ENCODE measurements around the gene DIAPH3. TPM values are rescaled to one million over a fixed set of nuclear protein-coding genes. Genes with fewer than 3 reads are reported as not detected.

The DIAPH3 gene
- total RNA-seq, 2 donors from 2014 or later, result 0.27 to 2.4 TPM

- H3K27me3 ChIP-seq (replicated peaks; ENCODE audit: insufficient read depth), result no peaks in the 10 kb centered on the region
- TF ChIP-seq CTCF (IDR thresholded peaks at IDR 0.05) (no peak), POLR2A (IDR thresholded peaks at IDR 0.05) (no peak), POLR2AphosphoS5 (IDR thresholded peaks at IDR 0.05) (no peak)
- no peak overlapping the region for H3K4me3 ChIP-seq
- no peak for DNase-seq (ENCODE audit: low spot score)
- no peaks in the 10 kb centered on the region for H3K36me3 ChIP-seq
- H3K4me1 ChIP-seq (replicated peaks), result no peaks in the 10 kb centered on the region
- 12% methylated on average over 3 of the region's 3 CpGs for WGBS
- intact Hi-C loops (cut with DNase I), result no loop called here
- H3K9me3 ChIP-seq, result no peaks in the 10 kb centered on the region
- no peak overlapping the region for H3K27ac ChIP-seq
These were observed 519.7 kb downstream of the DIAPH3 start for GRCh38 chr13:59643906-59644626.

- no peak overlapping the region for H3K27ac ChIP-seq
- H3K4me3 ChIP-seq, result no peak overlapping the region
- H3K27me3 ChIP-seq (replicated peaks; ENCODE audit: insufficient read depth), result no peaks in the 10 kb centered on the region
- intact Hi-C loops (cut with DNase I), result no loop called here
- H3K9me3 ChIP-seq, result no peaks in the 10 kb centered on the region
- H3K36me3 ChIP-seq, result no peaks in the 10 kb centered on the region
- H3K4me1 ChIP-seq (replicated peaks), result no peaks in the 10 kb centered on the region
- DNase-seq (ENCODE audit: low spot score), result no peak
- 51% methylated on average over 6 of the region's 6 CpGs for WGBS
- TF ChIP-seq POLR2AphosphoS5 (IDR thresholded peaks at IDR 0.05) (no peak), POLR2A (IDR thresholded peaks at IDR 0.05) (no peak), CTCF (IDR thresholded peaks at IDR 0.05) (no peak)
These were observed 520.3 kb downstream of the DIAPH3 start for GRCh38 chr13:59643364-59643841.

- intact Hi-C loops (cut with DNase I), result no loop called here
- no peaks in the 10 kb centered on the region for H3K27me3 ChIP-seq (replicated peaks; ENCODE audit: insufficient read depth)
- TF ChIP-seq CTCF (IDR thresholded peaks at IDR 0.05), result no peak
- TF ChIP-seq POLR2AphosphoS5 (IDR thresholded peaks at IDR 0.05), result no peak
- no peak for TF ChIP-seq POLR2A (IDR thresholded peaks at IDR 0.05)
- no peaks in the 10 kb centered on the region for H3K9me3 ChIP-seq
- WGBS, result 88% methylated on average over 1 of the region's 1 CpG
- H3K4me3 ChIP-seq, result no peak overlapping the region
- no peak overlapping the region for H3K27ac ChIP-seq
- no peaks in the 10 kb centered on the region for H3K4me1 ChIP-seq (replicated peaks)
- DNase-seq (ENCODE audit: low spot score), result no peak
- H3K36me3 ChIP-seq, result no peaks in the 10 kb centered on the region
These were observed 521.9 kb downstream of the DIAPH3 start for GRCh38 chr13:59641817-59642216.

GRCh38 chr13:59641261-59641660, 522.5 kb downstream of the DIAPH3 start:
- intact Hi-C loops (cut with DNase I), result no loop called here
- no peak for DNase-seq (ENCODE audit: low spot score)
- Histone ChIP-seq H3K27ac (no peak overlapping the region), H3K4me1 (replicated peaks) (no peaks in the 10 kb centered on the region), H3K9me3 (no peaks in the 10 kb centered on the region), H3K36me3 (no peaks in the 10 kb centered on the region), H3K27me3 (replicated peaks; ENCODE audit: insufficient read depth) (no peaks in the 10 kb centered on the region), H3K4me3 (no peak overlapping the region)
- TF ChIP-seq CTCF (IDR thresholded peaks at IDR 0.05), result no peak
- no peak for TF ChIP-seq POLR2AphosphoS5 (IDR thresholded peaks at IDR 0.05)
- WGBS, result 81% methylated on average over 3 of the region's 3 CpGs

GRCh38 chr13:59638404-59638803, 525.3 kb downstream of the DIAPH3 start:
- H3K27me3 ChIP-seq (replicated peaks; ENCODE audit: insufficient read depth), result no peaks in the 10 kb centered on the region
- DNase-seq (ENCODE audit: low spot score), result no peak

More at GRCh38 chr13:59638404-59638803, 525.3 kb downstream of the DIAPH3 start:
- intact Hi-C loops (cut with DNase I), result no loop called here
- no peak overlapping the region for H3K27ac ChIP-seq
- no peaks in the 10 kb centered on the region for H3K4me1 ChIP-seq (replicated peaks)
- H3K9me3 ChIP-seq, result no peaks in the 10 kb centered on the region
- no peak for TF ChIP-seq POLR2A (IDR thresholded peaks at IDR 0.05)
- no peak for TF ChIP-seq POLR2AphosphoS5 (IDR thresholded peaks at IDR 0.05)
- TF ChIP-seq CTCF (IDR thresholded peaks at IDR 0.05), result no peak
- WGBS, result 96% methylated on average over 1 of the region's 1 CpG
- H3K4me3 ChIP-seq, result no peak overlapping the region
- H3K36me3 ChIP-seq, result no peaks in the 10 kb centered on the region

Data from prostate gland (tissue), 2 donors.